C4-2B (cell line): ENCODE data around the gene EFR3B.

Source experiments
- ZFX ChIP-seq: fragments of 450-650 bp; IDR thresholded peaks from 2 replicates; pipeline ENCODE4 v1.6.1; 2017
- TF ChIP-seq, protein P1 (sequence below): fragments of 450-650 bp; conservative IDR thresholded peaks from 2 replicates; pipeline ENCODE4 v1.5.1; 2017; ENCODE audit warnings: mild to moderate bottlenecking

DNA sequence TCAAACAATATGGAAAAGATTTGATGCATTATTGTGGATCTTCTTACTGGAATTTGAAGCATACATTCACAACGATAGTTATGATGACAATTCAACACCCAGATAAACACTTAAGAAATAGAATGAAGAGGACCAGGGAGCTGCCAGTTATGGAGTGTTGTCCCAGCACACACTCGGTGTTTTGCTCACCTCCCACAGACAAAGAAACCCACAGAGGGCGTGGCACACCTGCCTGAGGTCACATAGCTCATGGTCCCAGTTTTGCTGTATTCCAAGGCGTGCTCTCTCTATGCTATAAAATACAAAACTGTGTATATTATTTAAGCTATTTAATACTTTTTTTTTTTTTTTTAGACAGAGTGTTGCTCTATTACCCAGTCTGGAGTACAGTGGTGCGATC is 31.1 kb downstream of the EFR3B start:
- TF ChIP-seq, protein P1, sequence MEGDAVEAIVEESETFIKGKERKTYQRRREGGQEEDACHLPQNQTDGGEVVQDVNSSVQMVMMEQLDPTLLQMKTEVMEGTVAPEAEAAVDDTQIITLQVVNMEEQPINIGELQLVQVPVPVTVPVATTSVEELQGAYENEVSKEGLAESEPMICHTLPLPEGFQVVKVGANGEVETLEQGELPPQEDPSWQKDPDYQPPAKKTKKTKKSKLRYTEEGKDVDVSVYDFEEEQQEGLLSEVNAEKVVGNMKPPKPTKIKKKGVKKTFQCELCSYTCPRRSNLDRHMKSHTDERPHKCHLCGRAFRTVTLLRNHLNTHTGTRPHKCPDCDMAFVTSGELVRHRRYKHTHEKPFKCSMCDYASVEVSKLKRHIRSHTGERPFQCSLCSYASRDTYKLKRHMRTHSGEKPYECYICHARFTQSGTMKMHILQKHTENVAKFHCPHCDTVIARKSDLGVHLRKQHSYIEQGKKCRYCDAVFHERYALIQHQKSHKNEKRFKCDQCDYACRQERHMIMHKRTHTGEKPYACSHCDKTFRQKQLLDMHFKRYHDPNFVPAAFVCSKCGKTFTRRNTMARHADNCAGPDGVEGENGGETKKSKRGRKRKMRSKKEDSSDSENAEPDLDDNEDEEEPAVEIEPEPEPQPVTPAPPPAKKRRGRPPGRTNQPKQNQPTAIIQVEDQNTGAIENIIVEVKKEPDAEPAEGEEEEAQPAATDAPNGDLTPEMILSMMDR, result no peak
- no peak for TF ChIP-seq ZFX
